H7 (cell line): ENCODE data around the gene FRG1. TPM values are rescaled to one million over a fixed set of nuclear protein-coding genes. Genes with fewer than 3 reads are reported as not detected.
A peak's percentile ranks its signal among the peaks of the same experiment; 100 is the strongest.
"Not testable (repeated sequence)": the region's sequence is repeated elsewhere in the genome, so short reads cannot be mapped to it uniquely, and the experiment has no call there.

Experiments
- DNase-seq: peaks from one replicate; pipeline ENCODE4 v3.0.0; 2012
- H3K27me3 ChIP-seq: 2 replicates; pipeline ENCODE4 v1.6.0; 2011; ENCODE audit warnings: mild to moderate bottlenecking, low read length; ENCODE audit not compliant: control insufficient read depth, insufficient read depth
- H3K36me3 ChIP-seq: replicated peaks from 2 replicates; pipeline ENCODE4 v1.5.1; 2011; ENCODE audit warnings: low read length; ENCODE audit not compliant: control insufficient read depth, insufficient read depth
- H3K4me3 ChIP-seq: 2 replicates; pipeline ENCODE4 v1.5.1; 2011; ENCODE audit warnings: low read depth, mild to moderate bottlenecking, control low read depth, low read length, moderate library complexity; ENCODE audit not compliant: insufficient read depth
- total RNA-seq: library from RNA; depleted of rRNA; stranded (reverse); fragments of >200 nt; shearing (Covaris generic); gene quantifications from 2 replicates; pipeline ENCODE4 v1.2.3, GENCODE V29; 2014; rRNA removed

FRG1 gene
- 19.5 and 21.4 TPM in 2 replicates for total RNA-seq

DNA sequence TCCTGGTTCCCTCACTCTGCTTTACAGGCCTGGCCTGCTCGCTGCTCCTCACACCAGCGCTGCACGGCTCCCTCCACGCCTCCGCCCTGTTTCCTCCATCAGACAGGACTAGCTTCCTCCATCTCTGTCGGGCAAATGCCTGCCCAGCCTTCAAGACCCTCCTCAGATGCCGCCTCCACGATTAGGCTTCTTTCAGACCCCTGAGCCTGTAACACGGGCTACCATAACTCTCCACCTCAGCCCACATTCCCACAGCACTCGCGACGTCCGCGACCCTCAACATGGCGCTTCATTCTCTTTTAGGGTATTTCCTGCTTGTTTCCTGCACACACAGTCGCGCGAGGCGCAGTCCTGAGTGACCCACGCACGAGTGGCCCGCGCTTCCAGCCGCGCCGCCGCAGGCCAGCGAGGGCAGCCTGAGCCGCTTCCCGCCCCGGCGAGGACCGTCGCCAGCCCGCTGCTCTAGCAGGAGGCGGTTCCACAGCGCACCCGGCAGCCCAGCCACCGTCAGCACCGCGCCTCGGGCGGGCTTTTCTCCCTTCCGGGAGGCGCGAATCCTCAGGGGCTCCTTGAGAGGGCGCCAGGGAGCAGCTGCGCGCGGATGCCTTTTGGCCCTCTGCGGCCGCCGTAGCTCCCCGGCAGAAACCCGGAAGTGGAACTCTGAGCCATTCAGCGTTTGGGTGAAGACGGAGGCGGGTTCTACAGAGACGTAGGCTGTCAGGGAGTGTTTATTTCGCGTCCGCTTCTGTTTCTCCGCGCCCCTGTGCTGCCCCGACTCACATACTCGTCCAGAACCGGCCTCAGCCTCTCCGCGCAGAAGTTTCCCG is at the start of gene FRG1:
FRG1 (plus strand) TSS at position 695 of the 827 bp plus-strand sequence. CDS start 138 bp downstream, outside the sequence.
- H3K27me3 ChIP-seq, result no peaks in the 10 kb centered on the region
- peak; percentile 91 for DNase-seq
- peak within 1 kb of the TSS; percentile 86 for H3K4me3 ChIP-seq
- no peaks in the 10 kb centered on the region for H3K36me3 ChIP-seq

GRCh38 chr4:189897667-189898066 is 43.0 kb upstream of the FRG1 start:
- Histone ChIP-seq H3K27me3 (no peaks in the 10 kb centered on the region), H3K36me3 (no peaks in the 10 kb centered on the region), H3K4me3 (no peak overlapping the region)
- DNase-seq, result no peak

- not testable (repeated sequence) for H3K36me3 ChIP-seq, DNase-seq, H3K4me3 ChIP-seq, H3K27me3 ChIP-seq
Observed at GRCh38 chr4:189899481-189900015, 41.1 kb upstream of the FRG1 start.

GRCh38 chr4:189904420-189905027 is 36.1 kb upstream of the FRG1 start:
- H3K4me3 ChIP-seq, H3K36me3 ChIP-seq, H3K27me3 ChIP-seq: not testable (repeated sequence)
- DNase-seq, result peak; percentile 61

GRCh38 chr4:189912170-189912569 is 28.5 kb upstream of the FRG1 start:
- H3K36me3 ChIP-seq, result no peaks in the 10 kb centered on the region
- no peaks in the 10 kb centered on the region for H3K27me3 ChIP-seq
- DNase-seq, result peak; percentile 9
- no peak overlapping the region for H3K4me3 ChIP-seq

DNA sequence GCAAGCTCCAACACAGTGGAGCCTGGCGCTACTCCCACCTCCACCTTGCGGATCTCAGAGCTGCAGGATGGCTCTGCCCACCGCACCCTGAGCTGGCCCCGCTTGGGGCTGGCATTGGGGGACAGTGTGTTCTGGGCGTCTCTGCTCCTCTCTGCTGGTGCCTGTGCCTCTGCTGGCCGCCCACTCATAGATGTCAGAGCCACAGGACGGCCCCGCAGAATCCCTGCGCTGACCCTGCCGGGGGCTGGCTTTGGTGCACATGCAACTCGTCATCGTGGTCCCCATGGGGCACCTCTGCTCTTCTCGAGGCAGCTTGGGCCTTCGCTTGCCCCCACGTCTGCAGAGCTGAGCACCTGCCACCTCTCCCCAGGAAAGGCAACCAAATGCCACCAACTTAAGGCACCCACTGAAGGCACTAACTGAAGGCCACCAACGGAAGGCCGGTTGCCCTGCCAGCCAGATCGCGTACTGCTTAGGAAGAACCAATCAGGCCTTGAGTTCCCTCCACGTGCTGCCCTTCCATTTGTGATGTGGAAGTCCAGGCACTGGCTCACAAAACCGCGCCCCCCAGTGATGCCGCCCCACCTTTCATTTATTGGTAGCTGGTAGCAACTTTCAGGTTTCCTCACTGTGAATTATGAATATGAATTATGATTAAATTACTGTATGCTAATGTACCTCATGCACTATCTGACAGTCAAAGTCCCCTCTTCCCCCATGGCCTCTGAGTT is 23.3 kb upstream of the FRG1 start:
- H3K27me3 ChIP-seq, result no peaks in the 10 kb centered on the region
- no peak for DNase-seq
- H3K4me3 ChIP-seq, result no peak overlapping the region
- no peaks in the 10 kb centered on the region for H3K36me3 ChIP-seq

- Histone ChIP-seq H3K27me3 (no peaks in the 10 kb centered on the region), H3K4me3 (no peak overlapping the region), H3K36me3 (no peaks in the 10 kb centered on the region)
- DNase-seq, result no peak
Observed at GRCh38 chr4:189921058-189921457, 19.6 kb upstream of the FRG1 start.

DNA sequence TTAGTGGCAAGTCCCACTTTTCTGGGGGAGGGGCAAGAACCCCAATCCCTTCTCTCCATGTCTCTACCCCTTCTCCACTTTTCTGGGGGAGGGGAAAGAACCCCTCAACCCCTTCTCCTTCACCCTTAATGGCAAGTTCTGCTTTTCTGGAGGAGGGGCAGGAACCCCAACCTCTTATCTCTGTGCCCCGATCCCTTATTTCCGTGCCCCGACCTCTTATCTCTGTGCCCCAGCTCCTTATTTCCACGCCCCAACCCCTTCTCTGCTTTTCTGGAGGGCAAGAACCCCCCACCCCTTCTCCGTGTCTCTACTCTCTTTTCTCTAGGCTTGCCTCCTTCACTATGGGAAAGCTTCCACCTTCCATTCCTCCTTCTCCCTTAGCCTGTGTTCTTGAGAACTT is 13.9 kb upstream of the FRG1 start:
- DNase-seq, H3K36me3 ChIP-seq, H3K27me3 ChIP-seq: not testable (repeated sequence)
- H3K4me3 ChIP-seq, result peak overlapping the region; percentile 15; the same call in 1 of the 2 replicates

DNA sequence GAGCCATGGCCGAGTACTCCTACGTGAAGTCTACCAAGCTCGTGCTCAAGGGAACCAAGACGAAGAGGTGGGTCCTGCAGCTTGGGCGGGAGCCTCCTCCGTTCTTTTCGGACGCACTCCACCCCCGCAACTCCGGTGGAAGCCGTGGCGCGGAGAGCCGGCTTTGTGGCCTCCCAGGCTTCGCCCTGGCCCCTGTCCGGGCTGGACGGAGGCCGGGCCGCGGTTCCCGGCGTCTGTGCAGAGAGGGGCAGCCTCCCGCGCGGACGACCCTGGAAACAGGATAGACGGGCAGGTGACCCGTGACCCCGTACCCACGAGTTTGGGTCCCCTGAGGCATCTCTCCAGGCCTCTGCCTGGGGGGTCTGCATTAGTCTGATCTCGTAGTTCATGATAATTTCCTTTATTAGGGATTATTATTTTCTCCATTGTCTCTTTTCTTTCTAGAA is 356 bp downstream of the FRG1 start:
- H3K36me3 ChIP-seq, result no peaks in the 10 kb centered on the region
- H3K27me3 ChIP-seq, result no peaks in the 10 kb centered on the region
- DNase-seq, result no peak
- peak overlapping the region; percentile 86 for H3K4me3 ChIP-seq

GRCh38 chr4:189942412-189942811 is 1.7 kb downstream of the FRG1 start:
- H3K27me3 ChIP-seq, H3K36me3 ChIP-seq, DNase-seq, H3K4me3 ChIP-seq: not testable (repeated sequence)

DNA sequence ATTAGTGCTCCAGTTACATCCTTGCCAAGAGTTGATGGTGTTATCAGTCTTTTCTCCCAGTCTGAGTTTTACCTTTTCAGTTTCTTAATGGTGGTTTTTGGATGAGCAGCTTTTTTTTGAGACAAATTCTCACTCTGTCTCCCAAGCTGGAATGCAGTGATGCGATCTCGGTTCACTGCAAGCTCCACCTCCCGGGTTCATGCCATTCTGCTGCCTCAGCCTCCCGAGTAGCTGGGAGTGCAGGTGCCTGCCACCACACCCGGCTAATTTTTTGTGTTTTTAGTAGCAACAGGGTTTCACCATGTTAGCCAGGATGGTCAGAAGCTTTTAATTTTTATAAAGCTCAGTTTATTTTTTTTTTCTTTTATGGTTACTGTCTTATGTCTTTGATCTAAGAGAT is 3.4 kb downstream of the FRG1 start:
- H3K4me3 ChIP-seq, DNase-seq, H3K36me3 ChIP-seq, H3K27me3 ChIP-seq: not testable (repeated sequence)

DNA sequence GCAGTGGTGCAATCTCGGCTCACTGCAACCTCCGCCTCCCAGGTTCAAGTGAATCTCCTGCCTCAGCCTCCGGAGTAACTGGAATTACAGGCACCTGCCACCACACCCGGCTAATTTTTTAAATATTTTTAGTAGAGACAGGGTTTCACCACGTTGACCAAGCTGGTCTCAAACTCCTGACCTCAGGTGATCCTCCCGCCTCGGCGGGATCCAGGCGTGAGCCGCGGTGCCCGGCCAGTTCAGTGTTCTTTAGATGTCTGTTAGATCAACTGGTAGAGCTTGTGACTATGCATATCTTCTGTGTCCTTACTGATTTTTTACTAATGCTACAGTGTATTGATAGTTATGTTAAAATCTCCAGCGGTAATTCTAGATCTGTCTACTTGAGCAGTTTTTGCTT is 6.2 kb downstream of the FRG1 start:
- not testable (repeated sequence) for DNase-seq, H3K36me3 ChIP-seq

DNA sequence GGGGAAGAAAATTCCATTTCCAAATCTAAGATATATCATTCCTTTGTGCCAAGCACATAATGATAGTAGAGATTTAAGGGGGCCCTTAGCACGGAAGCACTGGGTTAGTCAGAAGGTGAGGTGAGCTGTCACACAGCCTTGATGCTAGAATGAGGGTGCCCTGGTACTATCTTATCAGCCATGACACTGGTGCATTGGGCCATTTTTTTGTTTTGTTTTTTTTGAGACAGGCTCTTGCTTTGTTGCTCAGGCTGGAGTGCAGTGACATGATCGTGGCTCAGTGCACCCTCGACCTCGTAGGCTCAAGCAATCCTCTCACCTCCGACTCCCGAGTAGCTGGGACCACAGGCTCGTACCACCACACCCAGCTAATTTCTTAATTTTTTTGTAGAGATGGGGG is 7.8 kb downstream of the FRG1 start:
- DNase-seq, H3K27me3 ChIP-seq, H3K4me3 ChIP-seq, H3K36me3 ChIP-seq: not testable (repeated sequence)

More for the DNA sequence above, 6.2 kb downstream of the FRG1 start:
- H3K27me3 ChIP-seq, H3K4me3 ChIP-seq: not testable (repeated sequence)

- H3K36me3 ChIP-seq, H3K27me3 ChIP-seq, DNase-seq, H3K4me3 ChIP-seq: not testable (repeated sequence)
Observed at GRCh38 chr4:189969291-189969690, 28.6 kb downstream of the FRG1 start.
